K562 (cell line): ENCODE data around the gene COMMD9. TPM values are rescaled to one million over a fixed set of nuclear protein-coding genes. Genes with fewer than 3 reads are reported as not detected.

Source experiments
- polyA plus RNA-seq, 8 experiments: library from polyadenylated mRNA; depleted of rRNA in 4 of 8; stranded (reverse) in 5 of 8; unstranded in 3 of 8; fragments of >200 nt; fragmentation: Nextera tagmentation in 2 of 8; fragmentation: Illumina TruSeq in 1 of 8; extraction: Ambion mirVana in 2 of 8; extraction: Trizol in 1 of 8; gene quantifications; 2 replicates each; pipeline versions ENCODE4 v1.2.1 to v1.2.3, GENCODE V29; 2011 to 2014; ENCODE audit warnings: inconsistent platforms in 1 of 8, missing spikeins in 1 of 8
- total RNA-seq, 7 experiments: library from RNA; depleted of rRNA in 6 of 7; stranded (reverse); fragments of >200 nt in 6 of 7; fragmentation: Illumina TruSeq in 2 of 7; extraction: Trizol in 2 of 7; gene quantifications; 2 replicates each; pipeline versions ENCODE4 v1.2.1 to v1.2.3, GENCODE V29; 2011 to 2021; ENCODE audit warnings: low replicate concordance in 1 of 7
- TF ChIP-seq, protein P1 (sequence below): fragments of 450-650 bp; IDR thresholded peaks from 2 replicates; pipeline ENCODE4 v1.6.1; 2016; ENCODE audit warnings: mild to moderate bottlenecking, moderate library complexity
- TF ChIP-seq, protein P2 (sequence below): fragments of 450-650 bp; formaldehyde crosslinking; IDR thresholded peaks from 2 replicates; pipeline ENCODE4 v1.4.0; 2020; ENCODE audit warnings: mild to moderate bottlenecking, moderate library complexity
- TF ChIP-seq, protein P3 (sequence below): fragments of 250-450 bp; sonication (Bioruptor Pico); IDR thresholded peaks from 2 replicates; pipeline ENCODE4 v1.5.0; 2020; ENCODE audit warnings: mild to moderate bottlenecking, borderline replicate concordance
- TF ChIP-seq, protein P4 (sequence below): IDR thresholded peaks from 2 replicates; pipeline ENCODE4 v1.6.1; 2014; ENCODE audit warnings: antibody characterized with exemption

Gene COMMD9
- total and polyA plus RNA-seq, 9 of the 15 experiments (the other 6 are each of a cell fraction or from before 2014, with no cell fraction given), result 27.3 to 121 (median 48.0) TPM

DNA sequence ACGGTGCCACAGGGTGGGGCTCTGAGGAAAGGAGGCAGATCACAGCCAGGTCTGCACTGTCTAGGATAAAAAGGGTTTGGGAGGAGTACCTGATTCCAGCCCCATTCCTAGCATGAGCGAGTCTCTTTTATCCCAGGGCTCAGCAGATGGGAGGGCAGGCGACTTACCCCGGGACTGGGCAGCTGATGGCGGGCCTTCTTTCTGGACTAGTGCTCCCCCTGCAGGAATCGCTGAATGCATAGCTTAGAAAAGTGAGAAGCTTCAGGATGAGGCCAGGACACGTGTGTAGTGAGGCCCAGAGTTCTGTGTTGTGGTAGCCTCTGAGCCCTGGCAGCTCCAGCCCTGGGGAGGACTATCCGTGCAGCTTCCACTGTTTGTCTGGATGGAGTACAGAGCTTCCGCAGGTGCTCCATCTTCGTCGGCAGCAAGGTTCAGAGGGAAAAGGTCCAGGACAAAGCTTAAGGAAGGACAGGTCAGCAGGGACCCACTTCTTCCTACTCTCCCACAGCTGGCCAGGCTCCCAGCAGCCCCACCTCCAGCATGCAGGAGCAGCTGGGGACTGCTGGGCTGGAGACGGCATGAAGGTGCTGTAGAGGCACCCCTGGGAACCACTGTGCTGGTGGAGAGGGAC lies 30.4 kb downstream of the COMMD9 start (continued):
- TF ChIP-seq, protein P1, sequence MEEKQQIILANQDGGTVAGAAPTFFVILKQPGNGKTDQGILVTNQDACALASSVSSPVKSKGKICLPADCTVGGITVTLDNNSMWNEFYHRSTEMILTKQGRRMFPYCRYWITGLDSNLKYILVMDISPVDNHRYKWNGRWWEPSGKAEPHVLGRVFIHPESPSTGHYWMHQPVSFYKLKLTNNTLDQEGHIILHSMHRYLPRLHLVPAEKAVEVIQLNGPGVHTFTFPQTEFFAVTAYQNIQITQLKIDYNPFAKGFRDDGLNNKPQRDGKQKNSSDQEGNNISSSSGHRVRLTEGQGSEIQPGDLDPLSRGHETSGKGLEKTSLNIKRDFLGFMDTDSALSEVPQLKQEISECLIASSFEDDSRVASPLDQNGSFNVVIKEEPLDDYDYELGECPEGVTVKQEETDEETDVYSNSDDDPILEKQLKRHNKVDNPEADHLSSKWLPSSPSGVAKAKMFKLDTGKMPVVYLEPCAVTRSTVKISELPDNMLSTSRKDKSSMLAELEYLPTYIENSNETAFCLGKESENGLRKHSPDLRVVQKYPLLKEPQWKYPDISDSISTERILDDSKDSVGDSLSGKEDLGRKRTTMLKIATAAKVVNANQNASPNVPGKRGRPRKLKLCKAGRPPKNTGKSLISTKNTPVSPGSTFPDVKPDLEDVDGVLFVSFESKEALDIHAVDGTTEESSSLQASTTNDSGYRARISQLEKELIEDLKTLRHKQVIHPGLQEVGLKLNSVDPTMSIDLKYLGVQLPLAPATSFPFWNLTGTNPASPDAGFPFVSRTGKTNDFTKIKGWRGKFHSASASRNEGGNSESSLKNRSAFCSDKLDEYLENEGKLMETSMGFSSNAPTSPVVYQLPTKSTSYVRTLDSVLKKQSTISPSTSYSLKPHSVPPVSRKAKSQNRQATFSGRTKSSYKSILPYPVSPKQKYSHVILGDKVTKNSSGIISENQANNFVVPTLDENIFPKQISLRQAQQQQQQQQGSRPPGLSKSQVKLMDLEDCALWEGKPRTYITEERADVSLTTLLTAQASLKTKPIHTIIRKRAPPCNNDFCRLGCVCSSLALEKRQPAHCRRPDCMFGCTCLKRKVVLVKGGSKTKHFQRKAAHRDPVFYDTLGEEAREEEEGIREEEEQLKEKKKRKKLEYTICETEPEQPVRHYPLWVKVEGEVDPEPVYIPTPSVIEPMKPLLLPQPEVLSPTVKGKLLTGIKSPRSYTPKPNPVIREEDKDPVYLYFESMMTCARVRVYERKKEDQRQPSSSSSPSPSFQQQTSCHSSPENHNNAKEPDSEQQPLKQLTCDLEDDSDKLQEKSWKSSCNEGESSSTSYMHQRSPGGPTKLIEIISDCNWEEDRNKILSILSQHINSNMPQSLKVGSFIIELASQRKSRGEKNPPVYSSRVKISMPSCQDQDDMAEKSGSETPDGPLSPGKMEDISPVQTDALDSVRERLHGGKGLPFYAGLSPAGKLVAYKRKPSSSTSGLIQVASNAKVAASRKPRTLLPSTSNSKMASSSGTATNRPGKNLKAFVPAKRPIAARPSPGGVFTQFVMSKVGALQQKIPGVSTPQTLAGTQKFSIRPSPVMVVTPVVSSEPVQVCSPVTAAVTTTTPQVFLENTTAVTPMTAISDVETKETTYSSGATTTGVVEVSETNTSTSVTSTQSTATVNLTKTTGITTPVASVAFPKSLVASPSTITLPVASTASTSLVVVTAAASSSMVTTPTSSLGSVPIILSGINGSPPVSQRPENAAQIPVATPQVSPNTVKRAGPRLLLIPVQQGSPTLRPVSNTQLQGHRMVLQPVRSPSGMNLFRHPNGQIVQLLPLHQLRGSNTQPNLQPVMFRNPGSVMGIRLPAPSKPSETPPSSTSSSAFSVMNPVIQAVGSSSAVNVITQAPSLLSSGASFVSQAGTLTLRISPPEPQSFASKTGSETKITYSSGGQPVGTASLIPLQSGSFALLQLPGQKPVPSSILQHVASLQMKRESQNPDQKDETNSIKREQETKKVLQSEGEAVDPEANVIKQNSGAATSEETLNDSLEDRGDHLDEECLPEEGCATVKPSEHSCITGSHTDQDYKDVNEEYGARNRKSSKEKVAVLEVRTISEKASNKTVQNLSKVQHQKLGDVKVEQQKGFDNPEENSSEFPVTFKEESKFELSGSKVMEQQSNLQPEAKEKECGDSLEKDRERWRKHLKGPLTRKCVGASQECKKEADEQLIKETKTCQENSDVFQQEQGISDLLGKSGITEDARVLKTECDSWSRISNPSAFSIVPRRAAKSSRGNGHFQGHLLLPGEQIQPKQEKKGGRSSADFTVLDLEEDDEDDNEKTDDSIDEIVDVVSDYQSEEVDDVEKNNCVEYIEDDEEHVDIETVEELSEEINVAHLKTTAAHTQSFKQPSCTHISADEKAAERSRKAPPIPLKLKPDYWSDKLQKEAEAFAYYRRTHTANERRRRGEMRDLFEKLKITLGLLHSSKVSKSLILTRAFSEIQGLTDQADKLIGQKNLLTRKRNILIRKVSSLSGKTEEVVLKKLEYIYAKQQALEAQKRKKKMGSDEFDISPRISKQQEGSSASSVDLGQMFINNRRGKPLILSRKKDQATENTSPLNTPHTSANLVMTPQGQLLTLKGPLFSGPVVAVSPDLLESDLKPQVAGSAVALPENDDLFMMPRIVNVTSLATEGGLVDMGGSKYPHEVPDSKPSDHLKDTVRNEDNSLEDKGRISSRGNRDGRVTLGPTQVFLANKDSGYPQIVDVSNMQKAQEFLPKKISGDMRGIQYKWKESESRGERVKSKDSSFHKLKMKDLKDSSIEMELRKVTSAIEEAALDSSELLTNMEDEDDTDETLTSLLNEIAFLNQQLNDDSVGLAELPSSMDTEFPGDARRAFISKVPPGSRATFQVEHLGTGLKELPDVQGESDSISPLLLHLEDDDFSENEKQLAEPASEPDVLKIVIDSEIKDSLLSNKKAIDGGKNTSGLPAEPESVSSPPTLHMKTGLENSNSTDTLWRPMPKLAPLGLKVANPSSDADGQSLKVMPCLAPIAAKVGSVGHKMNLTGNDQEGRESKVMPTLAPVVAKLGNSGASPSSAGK, result no peak
- TF ChIP-seq, protein P2, sequence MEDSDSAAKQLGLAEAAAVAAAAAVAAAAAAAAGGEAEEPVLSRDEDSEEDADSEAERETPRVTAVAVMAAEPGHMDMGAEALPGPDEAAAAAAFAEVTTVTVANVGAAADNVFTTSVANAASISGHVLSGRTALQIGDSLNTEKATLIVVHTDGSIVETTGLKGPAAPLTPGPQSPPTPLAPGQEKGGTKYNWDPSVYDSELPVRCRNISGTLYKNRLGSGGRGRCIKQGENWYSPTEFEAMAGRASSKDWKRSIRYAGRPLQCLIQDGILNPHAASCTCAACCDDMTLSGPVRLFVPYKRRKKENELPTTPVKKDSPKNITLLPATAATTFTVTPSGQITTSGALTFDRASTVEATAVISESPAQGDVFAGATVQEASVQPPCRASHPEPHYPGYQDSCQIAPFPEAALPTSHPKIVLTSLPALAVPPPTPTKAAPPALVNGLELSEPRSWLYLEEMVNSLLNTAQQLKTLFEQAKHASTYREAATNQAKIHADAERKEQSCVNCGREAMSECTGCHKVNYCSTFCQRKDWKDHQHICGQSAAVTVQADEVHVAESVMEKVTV (CRISPR knock-in tag), result peak; percentile 66
- TF ChIP-seq, protein P3, sequence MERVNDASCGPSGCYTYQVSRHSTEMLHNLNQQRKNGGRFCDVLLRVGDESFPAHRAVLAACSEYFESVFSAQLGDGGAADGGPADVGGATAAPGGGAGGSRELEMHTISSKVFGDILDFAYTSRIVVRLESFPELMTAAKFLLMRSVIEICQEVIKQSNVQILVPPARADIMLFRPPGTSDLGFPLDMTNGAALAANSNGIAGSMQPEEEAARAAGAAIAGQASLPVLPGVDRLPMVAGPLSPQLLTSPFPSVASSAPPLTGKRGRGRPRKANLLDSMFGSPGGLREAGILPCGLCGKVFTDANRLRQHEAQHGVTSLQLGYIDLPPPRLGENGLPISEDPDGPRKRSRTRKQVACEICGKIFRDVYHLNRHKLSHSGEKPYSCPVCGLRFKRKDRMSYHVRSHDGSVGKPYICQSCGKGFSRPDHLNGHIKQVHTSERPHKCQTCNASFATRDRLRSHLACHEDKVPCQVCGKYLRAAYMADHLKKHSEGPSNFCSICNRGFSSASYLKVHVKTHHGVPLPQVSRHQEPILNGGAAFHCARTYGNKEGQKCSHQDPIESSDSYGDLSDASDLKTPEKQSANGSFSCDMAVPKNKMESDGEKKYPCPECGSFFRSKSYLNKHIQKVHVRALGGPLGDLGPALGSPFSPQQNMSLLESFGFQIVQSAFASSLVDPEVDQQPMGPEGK (CRISPR knock-in tag), result no peak
- TF ChIP-seq, protein P4, sequence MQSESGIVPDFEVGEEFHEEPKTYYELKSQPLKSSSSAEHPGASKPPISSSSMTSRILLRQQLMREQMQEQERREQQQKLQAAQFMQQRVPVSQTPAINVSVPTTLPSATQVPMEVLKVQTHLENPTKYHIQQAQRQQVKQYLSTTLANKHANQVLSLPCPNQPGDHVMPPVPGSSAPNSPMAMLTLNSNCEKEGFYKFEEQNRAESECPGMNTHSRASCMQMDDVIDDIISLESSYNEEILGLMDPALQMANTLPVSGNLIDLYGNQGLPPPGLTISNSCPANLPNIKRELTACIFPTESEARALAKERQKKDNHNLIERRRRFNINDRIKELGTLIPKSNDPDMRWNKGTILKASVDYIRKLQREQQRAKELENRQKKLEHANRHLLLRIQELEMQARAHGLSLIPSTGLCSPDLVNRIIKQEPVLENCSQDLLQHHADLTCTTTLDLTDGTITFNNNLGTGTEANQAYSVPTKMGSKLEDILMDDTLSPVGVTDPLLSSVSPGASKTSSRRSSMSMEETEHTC, result no peak
